Measurements from ENCODE around the gene LPAR2.
"Not testable (repeated sequence)": the region's sequence is repeated elsewhere in the genome, so short reads cannot be mapped to it uniquely, and the experiment has no call there.

Gene LPAR2

GRCh38 chr19:19628501-19629134 lies 598 bp upstream of the LPAR2 start:
- DNase-seq = no peak

GRCh38 chr19:19626516-19627472 lies 1.2 kb downstream of the LPAR2 start:
- DNase-seq = no peak

- DNase-seq = no peak
These were observed 3.9 kb downstream of the LPAR2 start for GRCh38 chr19:19624032-19624570.

GRCh38 chr19:19623383-19623782 lies 4.6 kb downstream of the LPAR2 start:
- no peak for DNase-seq

GRCh38 chr19:19619849-19620210 lies 8.2 kb downstream of the LPAR2 start:
- no peak for DNase-seq

- DNase-seq = no peak
These were observed 8.7 kb downstream of the LPAR2 start for GRCh38 chr19:19619181-19619848.

- DNase-seq = peak; percentile 95
These were observed 9.6 kb downstream of the LPAR2 start, which contains the start of gene PBX4 for GRCh38 chr19:19618219-19619051. TSS of gene PBX4 (minus strand) at chr19:19618687. CDS start at chr19:19618629, 58 bp downstream.

GRCh38 chr19:19615086-19615485 lies 12.9 kb downstream of the LPAR2 start:
- no peak for DNase-seq

- DNase-seq = no peak
These were observed 14.5 kb downstream of the LPAR2 start for GRCh38 chr19:19613506-19613905.

- no peak for DNase-seq
These were observed 17.4 kb downstream of the LPAR2 start for GRCh38 chr19:19610376-19611202.

GRCh38 chr19:19606686-19607085 lies 21.3 kb downstream of the LPAR2 start:
- not testable (repeated sequence) for DNase-seq

GRCh38 chr19:19606021-19606420 lies 22.0 kb downstream of the LPAR2 start:
- no peak for DNase-seq

GRCh38 chr19:19602713-19603324 lies 25.2 kb downstream of the LPAR2 start:
- DNase-seq = no peak

- DNase-seq = no peak
These were observed 25.8 kb downstream of the LPAR2 start for GRCh38 chr19:19602136-19602712.

- no peak for DNase-seq
These were observed 27.2 kb downstream of the LPAR2 start for GRCh38 chr19:19600793-19601330.

GRCh38 chr19:19598728-19599451 lies 29.1 kb downstream of the LPAR2 start:
- not testable (repeated sequence) for DNase-seq

GRCh38 chr19:19597809-19598306 lies 30.2 kb downstream of the LPAR2 start:
- DNase-seq = no peak

GRCh38 chr19:19595171-19595701 lies 32.8 kb downstream of the LPAR2 start:
- DNase-seq = no peak

GRCh38 chr19:19594381-19594780 lies 33.6 kb downstream of the LPAR2 start:
- DNase-seq = no peak
